ENCODE measurements around the gene TMEM217. TPM values are rescaled to one million over a fixed set of nuclear protein-coding genes. Genes with fewer than 3 reads are reported as not detected.

The TMEM217 gene
- total and polyA plus RNA-seq, 2 donors (not counting 1 experiment from before 2014, with no cell fraction given): 0.73 to 1.2 TPM

- ChIA-PET CTCF (interaction anchor here (0.7 to 1.8 kb wide), 4 partner anchors 11 to 456 kb away, joined by 3 to 6 read pairs (median 4); no protein-coding TSS in a partner anchor), POLR2A (interaction anchor here (0.7 kb wide), 1 partner anchor 347 kb away, joined by 5 read pairs; the partner anchor contains the start of gene PPIL1)
- WGBS (ENCODE audit: insufficient coverage): 67% methylated on average over 6 of the region's 6 CpGs
- H3K27me3 Mint-ChIP-seq: no peaks in the 10 kb centered on the region
- DNase-seq (no peak), ATAC-seq (ENCODE audit: low read depth) (no peak)
- H3K27ac Mint-ChIP-seq: no peak overlapping the region
- H3K4me3 Mint-ChIP-seq: peak overlapping the region; percentile 91
- peaks cover 11% of the 10 kb centered on the region for H3K4me1 Mint-ChIP-seq
- Histone ChIP-seq H3K4me2 (replicated peaks; ENCODE audit: low read depth, low read length, poor library complexity, severe bottlenecking) (peak overlapping the region; percentile 88), H2AFZ (ENCODE audit: insufficient read depth, low read depth, low read length, poor library complexity, severe bottlenecking) (peak overlapping the region; percentile 77), H3K79me2 (ENCODE audit: control insufficient read depth, insufficient read depth, low read length) (no peaks in the 10 kb centered on the region), H4K20me1 (ENCODE audit: control insufficient read depth, insufficient read depth, low read length, poor library complexity, severe bottlenecking) (no peaks in the 10 kb centered on the region), H3K4me3 (ENCODE audit: control extremely low read depth in 1 of 5, extremely low read depth in 1 of 5, insufficient read depth in 1 of 5, low read depth in 2 of 5, low read length in 4 of 5) (peak overlapping the region; percentile 15 to 86 (median 69)), H3K27me3 (replicated peaks in 1 of 4; ENCODE audit: control extremely low read depth in 1 of 4, control insufficient read depth in 3 of 4, insufficient read depth in 4 of 4, low read length in 3 of 4) (no peaks in the 10 kb centered on the region), H3K4me1 (ENCODE audit: control insufficient read depth in 2 of 2, insufficient read depth in 2 of 2, low read length in 2 of 2) (peaks cover 5 to 12% of the 10 kb centered on the region in 2 donors), H3K27ac (ENCODE audit: low read length in 2 of 2) (no peak overlapping the region), H3K9ac (ENCODE audit: low read length) (peak overlapping the region; percentile 66), H3K9me3 (ENCODE audit: control extremely low read depth in 1 of 3, control insufficient read depth in 2 of 3, insufficient read depth in 1 of 3, low read length in 2 of 3) (no peaks in the 10 kb centered on the region), H3K36me3 (replicated peaks in 1 of 2; ENCODE audit: control extremely low read depth in 1 of 2, control insufficient read depth in 1 of 2, extremely low read depth in 1 of 2, insufficient read depth in 2 of 2, low read length in 1 of 2) (no peaks in the 10 kb centered on the region)
- TF ChIP-seq EZH2 (IDR thresholded peaks at IDR 0.05; ENCODE audit: borderline replicate concordance, insufficient read depth, low read depth, low read length, poor library complexity, severe bottlenecking): no peak
- TF ChIP-seq, protein P1, sequence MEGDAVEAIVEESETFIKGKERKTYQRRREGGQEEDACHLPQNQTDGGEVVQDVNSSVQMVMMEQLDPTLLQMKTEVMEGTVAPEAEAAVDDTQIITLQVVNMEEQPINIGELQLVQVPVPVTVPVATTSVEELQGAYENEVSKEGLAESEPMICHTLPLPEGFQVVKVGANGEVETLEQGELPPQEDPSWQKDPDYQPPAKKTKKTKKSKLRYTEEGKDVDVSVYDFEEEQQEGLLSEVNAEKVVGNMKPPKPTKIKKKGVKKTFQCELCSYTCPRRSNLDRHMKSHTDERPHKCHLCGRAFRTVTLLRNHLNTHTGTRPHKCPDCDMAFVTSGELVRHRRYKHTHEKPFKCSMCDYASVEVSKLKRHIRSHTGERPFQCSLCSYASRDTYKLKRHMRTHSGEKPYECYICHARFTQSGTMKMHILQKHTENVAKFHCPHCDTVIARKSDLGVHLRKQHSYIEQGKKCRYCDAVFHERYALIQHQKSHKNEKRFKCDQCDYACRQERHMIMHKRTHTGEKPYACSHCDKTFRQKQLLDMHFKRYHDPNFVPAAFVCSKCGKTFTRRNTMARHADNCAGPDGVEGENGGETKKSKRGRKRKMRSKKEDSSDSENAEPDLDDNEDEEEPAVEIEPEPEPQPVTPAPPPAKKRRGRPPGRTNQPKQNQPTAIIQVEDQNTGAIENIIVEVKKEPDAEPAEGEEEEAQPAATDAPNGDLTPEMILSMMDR (IDR thresholded peaks at IDR 0.05): no peak
- H3K9me3 Mint-ChIP-seq (ENCODE audit: insufficient read depth): no peaks in the 10 kb centered on the region
- intact Hi-C loops (cut with micrococcal nuclease): loop anchor here (1.0 to 2.0 kb wide), 2 partner anchors 13 to 35 kb away; partner anchors contain the start of gene TBC1D22B
Observed at GRCh38 chr6:37221585-37222124, 36.3 kb downstream of the TMEM217 start.

- Histone ChIP-seq H3K4me3 (ENCODE audit: control extremely low read depth in 1 of 5, extremely low read depth in 1 of 5, insufficient read depth in 1 of 5, low read depth in 2 of 5, low read length in 4 of 5) (no peak overlapping the region), H4K20me1 (ENCODE audit: control insufficient read depth, insufficient read depth, low read length, poor library complexity, severe bottlenecking) (no peaks in the 10 kb centered on the region), H3K4me1 (ENCODE audit: control insufficient read depth in 2 of 2, insufficient read depth in 2 of 2, low read length in 2 of 2) (peaks cover 5 to 12% of the 10 kb centered on the region in 2 donors), H3K4me2 (replicated peaks; ENCODE audit: low read depth, low read length, poor library complexity, severe bottlenecking) (no peak overlapping the region), H2AFZ (ENCODE audit: insufficient read depth, low read depth, low read length, poor library complexity, severe bottlenecking) (no peak overlapping the region), H3K9ac (ENCODE audit: low read length) (no peak overlapping the region), H3K79me2 (ENCODE audit: control insufficient read depth, insufficient read depth, low read length) (no peaks in the 10 kb centered on the region), H3K9me3 (ENCODE audit: control extremely low read depth in 1 of 3, control insufficient read depth in 2 of 3, insufficient read depth in 1 of 3, low read length in 2 of 3) (no peaks in the 10 kb centered on the region), H3K27ac (ENCODE audit: low read length in 2 of 2) (no peak overlapping the region), H3K27me3 (replicated peaks in 1 of 4; ENCODE audit: control extremely low read depth in 1 of 4, control insufficient read depth in 3 of 4, insufficient read depth in 4 of 4, low read length in 3 of 4) (no peaks in the 10 kb centered on the region), H3K36me3 (replicated peaks in 1 of 2; ENCODE audit: control extremely low read depth in 1 of 2, control insufficient read depth in 1 of 2, extremely low read depth in 1 of 2, insufficient read depth in 2 of 2, low read length in 1 of 2) (no peaks in the 10 kb centered on the region)
- POLR2A ChIA-PET: no interaction called here
- H3K27ac Mint-ChIP-seq: no peak overlapping the region
- 97% methylated on average over 7 of the region's 8 CpGs for WGBS (ENCODE audit: insufficient coverage)
- ATAC-seq (ENCODE audit: low read depth): no peak
- no peaks in the 10 kb centered on the region for H3K27me3 Mint-ChIP-seq
- H3K4me1 Mint-ChIP-seq: peaks cover 11% of the 10 kb centered on the region
- CTCF ChIA-PET: no interaction called here
- intact Hi-C loops (cut with micrococcal nuclease): loop anchor here (10.0 kb wide), 1 partner anchor 604 kb away; no protein-coding TSS in a partner anchor
- TF ChIP-seq, protein P1 (IDR thresholded peaks at IDR 0.05): no peak
- TF ChIP-seq EZH2 (IDR thresholded peaks at IDR 0.05; ENCODE audit: borderline replicate concordance, insufficient read depth, low read depth, low read length, poor library complexity, severe bottlenecking): no peak
- no peaks in the 10 kb centered on the region for H3K9me3 Mint-ChIP-seq (ENCODE audit: insufficient read depth)
- H3K4me3 Mint-ChIP-seq: no peak overlapping the region
- DNase-seq: no peak
Observed at GRCh38 chr6:37218511-37218910, 39.4 kb downstream of the TMEM217 start.

All from B cell (primary cell).